ENCODE data around the gene PHACTR2. TPM values are rescaled to one million over a fixed set of nuclear protein-coding genes. Genes with fewer than 3 reads are reported as not detected.

Gene PHACTR2
- total and polyA plus RNA-seq, 2 of the 13 experiments (the other 11 are each of a cell fraction or from before 2014, with no cell fraction given): 11.3 to 28.2 TPM

GRCh38 chr6:143757346-143757832, 79.6 kb downstream of the PHACTR2 start (continued):
- TF ChIP-seq AHDC1 (CRISPR knock-in tag; IDR thresholded peaks at IDR 0.05; ENCODE audit: borderline replicate concordance) (no peak), ZNF260 (CRISPR knock-in tag; IDR thresholded peaks at IDR 0.05; ENCODE audit: borderline replicate concordance, low read depth) (no peak), JARID2 (CRISPR knock-in tag; IDR thresholded peaks at IDR 0.05; ENCODE audit: insufficient replicate concordance) (no peak), RFXANK (CRISPR knock-in tag; IDR thresholded peaks at IDR 0.05) (no peak), ZNF484 (CRISPR knock-in tag; IDR thresholded peaks at IDR 0.05; ENCODE audit: borderline replicate concordance, low read depth) (no peak), ETV5 (CRISPR knock-in tag; IDR thresholded peaks at IDR 0.05; ENCODE audit: borderline replicate concordance) (no peak), PHF20 (CRISPR knock-in tag; IDR thresholded peaks at IDR 0.05) (no peak)

GRCh38 chr6:143758551-143758950, 80.8 kb downstream of the PHACTR2 start:
- Histone ChIP-seq H3K27ac (ENCODE audit: extremely low read length, insufficient read depth, low read length) (no peak overlapping the region), H3K27me3 (ENCODE audit: control insufficient read depth in 1 of 2, insufficient read depth in 2 of 2, low read length in 2 of 2) (no peaks in the 10 kb centered on the region), H3K4me1 (ENCODE audit: insufficient read depth, low read length) (peaks cover 25% of the 10 kb centered on the region), H3K9ac (ENCODE audit: insufficient read depth, low read depth, low read length) (no peak overlapping the region), H3K4me2 (ENCODE audit: low read depth, low read length) (no peak overlapping the region), H2AFZ (ENCODE audit: low read length) (no peak overlapping the region), H3K36me3 (replicated peaks in 1 of 2; ENCODE audit: control insufficient read depth in 1 of 2, insufficient read depth in 2 of 2, low read length in 2 of 2) (peaks cover 5 to 11% of the 10 kb centered on the region in 2 experiments; a peak in 3 of 5 replicates), H4K20me1 (ENCODE audit: insufficient read depth, low read length) (no peaks in the 10 kb centered on the region), H3K4me3 (replicated peaks in 1 of 3; ENCODE audit: insufficient read depth in 1 of 3, low read depth in 2 of 3, low read length in 3 of 3) (no peak overlapping the region), H3K9me3 (ENCODE audit: low read length) (no peaks in the 10 kb centered on the region), H3K79me2 (ENCODE audit: insufficient read depth, low read length) (no peaks in the 10 kb centered on the region)
- in situ Hi-C loops (cut with HindIII; ENCODE audit: extremely low pct_ligation_motif_present, low pct_unique_long_range_greater_than_20kb): no loop called here
- FAIRE-seq: peak; percentile 48
- DNase-seq (ENCODE audit: low spot score): no peak
- ChIA-PET CTCF (ENCODE audit: low intra/inter-chr PET ratio, low total read pairs) (no interaction called here), POLR2A (interaction anchor here (1.0 to 3.9 kb wide), 2 partner anchors 14 to 85 kb away, joined by 3 to 27 read pairs; partner anchors contain the start of gene LTV1)
- ATAC-seq: peak; percentile 61; the same call in 2 of the 3 replicates
- intact Hi-C loops (cut with micrococcal nuclease; ENCODE audit: unreplicated experiment): no loop called here
- no TSS peak for BruUV-seq (replicated peaks)
- no peak for TF ChIP-seq ZSCAN20 (CRISPR knock-in tag; IDR thresholded peaks at IDR 0.05; ENCODE audit: borderline replicate concordance)
- TF ChIP-seq SOX13 (IDR thresholded peaks at IDR 0.05): no peak
- peak in 1 of 2 experiments; percentile 63; a peak in 2 of 4 replicates for TF ChIP-seq SOX13 (CRISPR knock-in tag; conservative IDR thresholded peaks at IDR 0.05 in 1 of 2, IDR thresholded peaks at IDR 0.05 in 1 of 2)
- peak; percentile 64 for TF ChIP-seq HNF4A (CRISPR knock-in tag; IDR thresholded peaks at IDR 0.05)
- TF ChIP-seq KLF12 (CRISPR knock-in tag; IDR thresholded peaks at IDR 0.05; ENCODE audit: borderline replicate concordance): no peak
- 0 out of 4 replicates have a peak, but pooled peaks of 1 of the 2 experiments have one; percentile 19 for TF ChIP-seq NR2F1 (CRISPR knock-in tag; IDR thresholded peaks at IDR 0.05)
- TF ChIP-seq ZNF160 (CRISPR knock-in tag; IDR thresholded peaks at IDR 0.05): no peak
- no peak for TF ChIP-seq ZNF281 (CRISPR knock-in tag; IDR thresholded peaks at IDR 0.05; ENCODE audit: borderline replicate concordance)
- TF ChIP-seq GATAD2A (CRISPR knock-in tag; IDR thresholded peaks at IDR 0.05): peak; percentile 41; the same call in 1 of the 2 replicates

All from HepG2 (cell line).